ENCODE data around the gene FGF14.

Gene FGF14

DNA sequence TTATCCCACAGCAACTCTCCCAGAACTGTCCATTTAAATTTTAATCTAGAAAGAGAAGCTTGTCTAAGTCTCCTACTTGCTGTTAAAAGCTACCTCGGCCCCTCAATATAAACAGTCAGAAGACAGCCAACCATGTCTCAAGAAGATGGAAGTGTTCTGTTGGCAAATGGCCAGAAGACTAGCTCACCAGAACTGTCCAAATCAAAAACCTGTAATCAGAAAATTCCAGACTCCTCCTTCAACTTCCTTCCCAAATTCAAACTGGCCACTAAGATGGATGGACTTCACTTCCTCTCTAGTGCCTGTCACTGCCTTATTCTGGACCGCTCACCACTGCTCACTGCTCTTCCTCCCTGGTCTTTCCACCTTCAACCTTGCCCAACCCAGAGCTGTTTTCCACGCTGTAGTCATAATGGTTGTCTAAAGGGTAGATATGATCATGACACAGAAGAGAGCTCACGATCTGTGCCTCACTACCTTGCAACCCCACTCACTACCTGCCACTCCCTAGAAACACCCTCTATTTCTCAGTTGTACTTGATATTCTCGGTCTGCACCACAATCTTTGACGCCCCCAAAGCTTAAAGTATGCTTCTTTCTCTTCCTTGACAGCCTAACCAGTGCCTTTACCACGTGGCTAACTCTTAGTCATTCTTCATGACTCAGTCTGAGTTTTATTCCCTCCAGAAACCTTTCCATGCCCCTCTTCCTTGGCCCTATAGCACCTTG, 9.2 kb downstream of the FGF14 start:
- no peak overlapping the region for H3K9ac ChIP-seq (ENCODE audit: insufficient read length, low read depth)
- no peak for DNase-seq (ENCODE audit: low read depth, low spot score)
- no peaks in the 10 kb centered on the region for H3K36me3 ChIP-seq (ENCODE audit: insufficient read depth, insufficient read length, low read length)
- H3K4me1 ChIP-seq (ENCODE audit: insufficient read depth, insufficient read length) = no peaks in the 10 kb centered on the region
- H3K4me3 ChIP-seq (ENCODE audit: insufficient read length, low read depth) = no peak overlapping the region
- no peaks in the 10 kb centered on the region for H3K27me3 ChIP-seq (ENCODE audit: insufficient read depth, insufficient read length)
- no peaks in the 10 kb centered on the region for H3K9me3 ChIP-seq (ENCODE audit: insufficient read depth, low read length)
- TF ChIP-seq SUZ12 (IDR thresholded peaks at IDR 0.05; ENCODE audit: extremely low read depth, insufficient read depth, insufficient read length) = no peak
- TF ChIP-seq YY1 (IDR thresholded peaks at IDR 0.05; ENCODE audit: insufficient read depth, insufficient read length) = no peak
- TF ChIP-seq ZNF274 (IDR thresholded peaks at IDR 0.05; ENCODE audit: low read depth, low read length) = no peak

DNA sequence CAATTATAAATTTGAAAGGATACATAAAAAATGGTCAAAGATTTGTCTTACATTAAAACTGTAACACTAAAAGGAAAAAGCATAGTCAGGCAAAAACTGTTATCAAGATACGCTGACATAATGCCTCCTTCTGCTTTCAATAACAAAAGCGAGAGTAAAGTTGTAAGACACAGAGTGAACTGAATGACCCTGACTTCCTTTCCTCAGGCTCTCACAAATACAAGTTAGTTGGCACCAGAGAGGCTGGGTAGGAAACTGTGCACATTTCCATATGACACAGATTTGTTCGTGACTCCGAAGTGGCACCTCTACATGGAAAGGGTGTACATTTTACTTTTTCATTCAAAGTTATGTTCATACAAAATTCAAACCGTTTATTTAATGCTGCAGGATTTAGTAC, 15.4 kb downstream of the FGF14 start:
- Histone ChIP-seq H3K9me3 (ENCODE audit: insufficient read depth, low read length) (no peaks in the 10 kb centered on the region), H3K27me3 (ENCODE audit: insufficient read depth, insufficient read length) (no peaks in the 10 kb centered on the region), H3K4me1 (ENCODE audit: insufficient read depth, insufficient read length) (no peaks in the 10 kb centered on the region), H3K4me3 (ENCODE audit: insufficient read length, low read depth) (no peak overlapping the region), H3K36me3 (ENCODE audit: insufficient read depth, insufficient read length, low read length) (no peaks in the 10 kb centered on the region), H3K9ac (ENCODE audit: insufficient read length, low read depth) (no peak overlapping the region)
- DNase-seq (ENCODE audit: low read depth, low spot score) = no peak
- TF ChIP-seq ZNF274 (IDR thresholded peaks at IDR 0.05; ENCODE audit: low read depth, low read length) = no peak
- TF ChIP-seq SUZ12 (IDR thresholded peaks at IDR 0.05; ENCODE audit: extremely low read depth, insufficient read depth, insufficient read length) = no peak
- no peak for TF ChIP-seq YY1 (IDR thresholded peaks at IDR 0.05; ENCODE audit: insufficient read depth, insufficient read length)

DNA sequence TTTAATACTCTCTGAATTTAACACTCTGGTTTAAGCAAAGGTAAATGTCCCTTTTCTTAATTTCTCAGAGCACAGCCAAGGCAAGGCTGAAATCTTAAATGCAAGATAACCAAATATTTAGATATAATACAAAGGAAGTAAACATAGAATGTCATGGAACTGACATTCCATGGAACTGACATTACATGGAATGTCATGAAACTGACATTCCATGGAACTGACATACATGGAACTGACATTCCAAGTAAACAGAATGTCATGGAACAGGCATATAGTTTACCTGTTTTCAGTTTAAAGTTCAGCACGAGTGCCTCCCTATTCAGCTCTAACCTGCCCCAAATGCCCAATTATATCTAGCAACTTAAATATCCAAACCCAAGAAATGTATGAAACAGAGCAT, 21.8 kb downstream of the FGF14 start:
- TF ChIP-seq ZNF274 (IDR thresholded peaks at IDR 0.05; ENCODE audit: low read depth, low read length) (no peak), SUZ12 (IDR thresholded peaks at IDR 0.05; ENCODE audit: extremely low read depth, insufficient read depth, insufficient read length) (no peak), YY1 (IDR thresholded peaks at IDR 0.05; ENCODE audit: insufficient read depth, insufficient read length) (no peak)
- no peaks in the 10 kb centered on the region for H3K9me3 ChIP-seq (ENCODE audit: insufficient read depth, low read length)
- H3K36me3 ChIP-seq (ENCODE audit: insufficient read depth, insufficient read length, low read length) = no peaks in the 10 kb centered on the region
- H3K9ac ChIP-seq (ENCODE audit: insufficient read length, low read depth) = no peak overlapping the region
- no peaks in the 10 kb centered on the region for H3K27me3 ChIP-seq (ENCODE audit: insufficient read depth, insufficient read length)
- no peak for DNase-seq (ENCODE audit: low read depth, low spot score)
- no peak overlapping the region for H3K4me3 ChIP-seq (ENCODE audit: insufficient read length, low read depth)
- H3K4me1 ChIP-seq (ENCODE audit: insufficient read depth, insufficient read length) = no peaks in the 10 kb centered on the region

DNA sequence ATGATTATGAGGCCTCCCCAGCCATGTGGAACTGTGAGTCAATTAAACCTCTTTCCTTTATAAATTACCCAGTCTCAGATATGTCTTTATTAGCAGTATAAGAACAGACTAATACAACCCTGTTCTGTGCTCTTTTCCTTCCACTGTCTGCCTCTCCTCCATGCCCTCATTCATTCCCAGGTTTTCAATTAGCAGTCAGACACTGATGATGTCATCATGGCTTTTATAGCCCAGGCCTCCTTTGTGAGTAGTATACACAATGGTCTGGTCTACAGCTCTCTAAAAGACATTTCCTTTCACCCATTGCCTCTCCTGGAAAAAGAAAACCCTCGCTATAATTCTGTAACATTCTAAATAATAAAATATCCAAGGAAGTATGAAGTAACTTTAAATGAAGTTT, 25.5 kb downstream of the FGF14 start:
- TF ChIP-seq ZNF274 (IDR thresholded peaks at IDR 0.05; ENCODE audit: low read depth, low read length) = no peak
- no peak for TF ChIP-seq YY1 (IDR thresholded peaks at IDR 0.05; ENCODE audit: insufficient read depth, insufficient read length)
- no peak for TF ChIP-seq SUZ12 (IDR thresholded peaks at IDR 0.05; ENCODE audit: extremely low read depth, insufficient read depth, insufficient read length)
- DNase-seq (ENCODE audit: low read depth, low spot score) = no peak
- H3K4me3 ChIP-seq (ENCODE audit: insufficient read length, low read depth) = no peak overlapping the region
- no peaks in the 10 kb centered on the region for H3K27me3 ChIP-seq (ENCODE audit: insufficient read depth, insufficient read length)
- no peaks in the 10 kb centered on the region for H3K4me1 ChIP-seq (ENCODE audit: insufficient read depth, insufficient read length)
- no peak overlapping the region for H3K9ac ChIP-seq (ENCODE audit: insufficient read length, low read depth)
- no peaks in the 10 kb centered on the region for H3K9me3 ChIP-seq (ENCODE audit: insufficient read depth, low read length)
- no peaks in the 10 kb centered on the region for H3K36me3 ChIP-seq (ENCODE audit: insufficient read depth, insufficient read length, low read length)

DNA sequence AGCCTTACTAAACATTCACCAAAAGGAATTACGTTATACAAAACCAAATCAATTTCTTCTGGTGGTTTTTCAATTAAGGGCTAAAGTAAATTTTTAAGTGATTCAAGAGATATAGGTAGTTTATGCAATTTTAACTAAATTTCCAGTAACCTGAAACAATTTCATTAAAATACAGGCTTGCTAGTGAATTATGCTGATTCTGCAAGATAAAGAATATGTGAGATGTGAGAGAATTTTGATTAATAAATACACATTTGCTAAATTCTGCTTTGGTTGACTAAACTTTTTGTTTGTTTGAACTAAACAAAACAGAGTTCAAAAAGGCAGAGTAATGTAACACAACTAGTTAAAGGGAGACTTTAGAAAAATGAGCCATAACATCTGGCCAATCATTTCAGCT, 27.1 kb downstream of the FGF14 start:
- Histone ChIP-seq H3K4me1 (ENCODE audit: insufficient read depth, insufficient read length) (no peaks in the 10 kb centered on the region), H3K9ac (ENCODE audit: insufficient read length, low read depth) (no peak overlapping the region), H3K36me3 (ENCODE audit: insufficient read depth, insufficient read length, low read length) (no peaks in the 10 kb centered on the region), H3K4me3 (ENCODE audit: insufficient read length, low read depth) (no peak overlapping the region), H3K9me3 (ENCODE audit: insufficient read depth, low read length) (no peaks in the 10 kb centered on the region), H3K27me3 (ENCODE audit: insufficient read depth, insufficient read length) (no peaks in the 10 kb centered on the region)
- TF ChIP-seq SUZ12 (IDR thresholded peaks at IDR 0.05; ENCODE audit: extremely low read depth, insufficient read depth, insufficient read length) (no peak), YY1 (IDR thresholded peaks at IDR 0.05; ENCODE audit: insufficient read depth, insufficient read length) (no peak), ZNF274 (IDR thresholded peaks at IDR 0.05; ENCODE audit: low read depth, low read length) (no peak)
- no peak for DNase-seq (ENCODE audit: low read depth, low spot score)

DNA sequence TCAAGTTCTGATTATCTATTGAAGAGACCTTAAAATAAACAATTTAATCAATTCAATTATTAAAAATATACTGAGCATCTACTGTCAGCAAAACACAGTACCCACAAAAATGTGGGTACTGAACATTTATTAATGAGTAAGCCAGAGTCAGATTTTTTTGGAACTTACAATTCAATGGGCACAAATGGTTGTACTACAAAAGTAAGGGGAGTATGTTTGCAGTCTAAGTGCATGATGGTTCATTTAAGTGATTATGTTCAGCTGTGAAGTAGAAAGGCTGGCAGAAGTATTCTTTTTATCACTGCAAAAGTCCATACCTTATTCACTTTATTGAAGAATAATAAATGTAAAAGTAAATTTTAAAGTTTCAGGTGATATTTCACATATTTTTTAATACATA, 27.6 kb downstream of the FGF14 start:
- no peaks in the 10 kb centered on the region for H3K4me1 ChIP-seq (ENCODE audit: insufficient read depth, insufficient read length)
- TF ChIP-seq SUZ12 (IDR thresholded peaks at IDR 0.05; ENCODE audit: extremely low read depth, insufficient read depth, insufficient read length) (no peak), YY1 (IDR thresholded peaks at IDR 0.05; ENCODE audit: insufficient read depth, insufficient read length) (no peak), ZNF274 (IDR thresholded peaks at IDR 0.05; ENCODE audit: low read depth, low read length) (no peak)

DNA sequence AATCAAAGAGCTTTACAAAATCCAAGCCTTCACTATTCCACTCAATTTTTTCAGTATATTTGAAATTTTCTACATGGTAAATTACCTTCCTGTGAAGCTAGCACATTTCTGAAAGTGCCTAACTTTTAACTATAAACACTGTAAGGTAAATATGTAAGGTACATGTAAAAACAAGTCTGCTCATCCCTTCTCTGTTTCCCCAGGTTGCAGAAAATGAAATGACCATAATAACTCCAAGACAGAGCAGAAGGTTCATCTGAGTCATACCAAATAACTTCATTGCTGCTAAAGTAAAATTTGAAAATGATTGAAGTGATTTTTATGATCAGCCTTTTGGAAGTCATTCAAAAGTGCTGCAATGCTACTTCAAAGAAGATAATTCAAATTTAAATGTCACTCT, 28.6 kb downstream of the FGF14 start:
- no peaks in the 10 kb centered on the region for H3K9me3 ChIP-seq (ENCODE audit: insufficient read depth, low read length)
- no peaks in the 10 kb centered on the region for H3K4me1 ChIP-seq (ENCODE audit: insufficient read depth, insufficient read length)
- no peak overlapping the region for H3K9ac ChIP-seq (ENCODE audit: insufficient read length, low read depth)
- TF ChIP-seq ZNF274 (IDR thresholded peaks at IDR 0.05; ENCODE audit: low read depth, low read length) (no peak), SUZ12 (IDR thresholded peaks at IDR 0.05; ENCODE audit: extremely low read depth, insufficient read depth, insufficient read length) (no peak), YY1 (IDR thresholded peaks at IDR 0.05; ENCODE audit: insufficient read depth, insufficient read length) (no peak)
- DNase-seq (ENCODE audit: low read depth, low spot score) = no peak
- no peaks in the 10 kb centered on the region for H3K27me3 ChIP-seq (ENCODE audit: insufficient read depth, insufficient read length)
- no peaks in the 10 kb centered on the region for H3K36me3 ChIP-seq (ENCODE audit: insufficient read depth, insufficient read length, low read length)
- H3K4me3 ChIP-seq (ENCODE audit: insufficient read length, low read depth) = no peak overlapping the region

More for the DNA sequence above, 27.6 kb downstream of the FGF14 start:
- no peaks in the 10 kb centered on the region for H3K27me3 ChIP-seq (ENCODE audit: insufficient read depth, insufficient read length)
- H3K4me3 ChIP-seq (ENCODE audit: insufficient read length, low read depth) = no peak overlapping the region
- no peaks in the 10 kb centered on the region for H3K9me3 ChIP-seq (ENCODE audit: insufficient read depth, low read length)
- H3K36me3 ChIP-seq (ENCODE audit: insufficient read depth, insufficient read length, low read length) = no peaks in the 10 kb centered on the region
- H3K9ac ChIP-seq (ENCODE audit: insufficient read length, low read depth) = no peak overlapping the region
- no peak for DNase-seq (ENCODE audit: low read depth, low spot score)
